ENCODE measurements around the gene SPOCK1.

GRCh38 chr5:137181667-137182066 is 317.5 kb downstream of the SPOCK1 start:
- no peak for TF ChIP-seq CTCF (IDR thresholded peaks at IDR 0.05 in 8 of 11, conservative IDR thresholded peaks at IDR 0.05 in 3 of 11)
- TF ChIP-seq POLR2AphosphoS5 (IDR thresholded peaks at IDR 0.05), result no peak
- TF ChIP-seq POLR2A (IDR thresholded peaks at IDR 0.05), result no peak
